ENCODE measurements around the gene PBRM1. TPM values are rescaled to one million over a fixed set of nuclear protein-coding genes. Genes with fewer than 3 reads are reported as not detected.
A peak's percentile ranks its signal among the peaks of the same experiment; 100 is the strongest.
"Not testable (repeated sequence)": the region's sequence is repeated elsewhere in the genome, so short reads cannot be mapped to it uniquely, and the experiment has no call there.

The PBRM1 gene
- total and polyA plus RNA-seq, 3 experiments from 2014 or later, result 78.6 to 83.6 (median 81.4) TPM

- H3K36me3 ChIP-seq (ENCODE audit: insufficient read depth, low read length), result no peaks in the 10 kb centered on the region
- ChIA-PET POLR2A (no interaction called here), CTCF (no interaction called here)
- H3K27me3 ChIP-seq (ENCODE audit: insufficient read depth, low read length, poor library complexity, severe bottlenecking), result no peaks in the 10 kb centered on the region
- Mint-ChIP-seq H3K4me1 (peaks cover 11 to 29% (median 16%) of the 10 kb centered on the region in 3 donors), H3K4me3 (peak overlapping the region in 1 of 7 donors; percentile 32), H3K27ac (peak overlapping the region in 3 of 8 donors; percentile 22 to 96 (median 89)), H3K9me3 (no peaks in the 10 kb centered on the region), H3K27me3 (peaks cover 0 to 4% of the 10 kb centered on the region in 2 donors), H3K36me3 (no peaks in the 10 kb centered on the region)
- no peak for DNase-seq
- no peak overlapping the region for H3K4me3 ChIP-seq (ENCODE audit: low read length)
- no peak overlapping the region for H3K27ac ChIP-seq (ENCODE audit: low read depth, low read length)
- no peaks in the 10 kb centered on the region for H3K9me3 ChIP-seq (ENCODE audit: low read length)
- H3K4me1 ChIP-seq (ENCODE audit: insufficient read depth, low read length), result peaks cover 5% of the 10 kb centered on the region
These were observed 154.5 kb downstream of the PBRM1 start for GRCh38 chr3:52530918-52531826.

- H3K27ac ChIP-seq (ENCODE audit: low read depth, low read length), result no peak overlapping the region
- Mint-ChIP-seq H3K4me3 (no peak overlapping the region), H3K27me3 (peaks cover 0 to 5% of the 10 kb centered on the region in 2 donors), H3K27ac (no peak overlapping the region), H3K9me3 (no peaks in the 10 kb centered on the region), H3K4me1 (peaks cover 6 to 15% (median 8%) of the 10 kb centered on the region in 3 donors), H3K36me3 (no peaks in the 10 kb centered on the region)
- ChIA-PET CTCF (no interaction called here), POLR2A (no interaction called here)
- no peak for DNase-seq
- no peaks in the 10 kb centered on the region for H3K36me3 ChIP-seq (ENCODE audit: insufficient read depth, low read length)
- no peaks in the 10 kb centered on the region for H3K4me1 ChIP-seq (ENCODE audit: insufficient read depth, low read length)
- no peaks in the 10 kb centered on the region for H3K9me3 ChIP-seq (ENCODE audit: low read length)
- no peak overlapping the region for H3K4me3 ChIP-seq (ENCODE audit: low read length)
- no peaks in the 10 kb centered on the region for H3K27me3 ChIP-seq (ENCODE audit: insufficient read depth, low read length, poor library complexity, severe bottlenecking)
These were observed 156.1 kb downstream of the PBRM1 start for GRCh38 chr3:52529376-52530333.

GRCh38 chr3:52528586-52529375, 156.9 kb downstream of the PBRM1 start:
- Mint-ChIP-seq H3K27ac (no peak overlapping the region), H3K27me3 (peaks cover 0 to 3% of the 10 kb centered on the region in 2 donors), H3K4me3 (no peak overlapping the region), H3K9me3 (no peaks in the 10 kb centered on the region), H3K36me3 (no peaks in the 10 kb centered on the region), H3K4me1 (peaks cover 6 to 10% (median 8%) of the 10 kb centered on the region in 3 donors)
- no peak overlapping the region for H3K27ac ChIP-seq (ENCODE audit: low read depth, low read length)
- no peaks in the 10 kb centered on the region for H3K4me1 ChIP-seq (ENCODE audit: insufficient read depth, low read length)
- DNase-seq, result no peak
- CTCF ChIA-PET, result no interaction called here
- H3K36me3 ChIP-seq (ENCODE audit: insufficient read depth, low read length), result no peaks in the 10 kb centered on the region
- H3K4me3 ChIP-seq (ENCODE audit: low read length), result no peak overlapping the region
- H3K27me3 ChIP-seq (ENCODE audit: insufficient read depth, low read length, poor library complexity, severe bottlenecking), result no peaks in the 10 kb centered on the region
- POLR2A ChIA-PET, result no interaction called here
- no peaks in the 10 kb centered on the region for H3K9me3 ChIP-seq (ENCODE audit: low read length)

GRCh38 chr3:52527732-52528585, 157.8 kb downstream of the PBRM1 start:
- Mint-ChIP-seq H3K9me3 (no peaks in the 10 kb centered on the region), H3K4me3 (no peak overlapping the region), H3K4me1 (peaks cover 6 to 10% (median 8%) of the 10 kb centered on the region in 3 donors), H3K27me3 (peaks cover 0 to 3% of the 10 kb centered on the region in 2 donors), H3K36me3 (no peaks in the 10 kb centered on the region), H3K27ac (peak overlapping the region in 1 of 8 donors; percentile 27)
- Histone ChIP-seq H3K27ac (ENCODE audit: low read depth, low read length) (no peak overlapping the region), H3K36me3 (ENCODE audit: insufficient read depth, low read length) (no peaks in the 10 kb centered on the region), H3K9me3 (ENCODE audit: low read length) (no peaks in the 10 kb centered on the region), H3K4me1 (ENCODE audit: insufficient read depth, low read length) (no peaks in the 10 kb centered on the region), H3K27me3 (ENCODE audit: insufficient read depth, low read length, poor library complexity, severe bottlenecking) (no peaks in the 10 kb centered on the region), H3K4me3 (ENCODE audit: low read length) (no peak overlapping the region)
- peak in 1 of 5 donors; percentile 31 for DNase-seq
- ChIA-PET POLR2A (interaction anchor here (0.5 kb wide), 1 partner anchor 8 kb away, joined by 3 read pairs; the partner anchor contains the start of gene UQCC5), CTCF (no interaction called here)

GRCh38 chr3:52527039-52527731, 158.5 kb downstream of the PBRM1 start:
- no peaks in the 10 kb centered on the region for H3K36me3 ChIP-seq (ENCODE audit: insufficient read depth, low read length)
- no peaks in the 10 kb centered on the region for H3K4me1 ChIP-seq (ENCODE audit: insufficient read depth, low read length)
- Mint-ChIP-seq H3K27me3 (peaks cover 0 to 3% of the 10 kb centered on the region in 2 donors), H3K4me3 (no peak overlapping the region), H3K9me3 (no peaks in the 10 kb centered on the region), H3K4me1 (peaks cover 2 to 4% (median 3%) of the 10 kb centered on the region in 3 donors), H3K36me3 (no peaks in the 10 kb centered on the region), H3K27ac (peak overlapping the region in 1 of 8 donors; percentile 27)
- H3K27ac ChIP-seq (ENCODE audit: low read depth, low read length), result no peak overlapping the region
- POLR2A ChIA-PET, result interaction anchor here (0.5 kb wide), 1 partner anchor 9 kb away, joined by 3 read pairs; the partner anchor contains the start of gene UQCC5
- no peaks in the 10 kb centered on the region for H3K27me3 ChIP-seq (ENCODE audit: insufficient read depth, low read length, poor library complexity, severe bottlenecking)
- no peaks in the 10 kb centered on the region for H3K9me3 ChIP-seq (ENCODE audit: low read length)
- CTCF ChIA-PET, result no interaction called here
- peak in 1 of 5 donors; percentile 33 for DNase-seq
- no peak overlapping the region for H3K4me3 ChIP-seq (ENCODE audit: low read length)

GRCh38 chr3:52526671-52527038, 159.1 kb downstream of the PBRM1 start:
- H3K27me3 Mint-ChIP-seq; H3K27me3 ChIP-seq (ENCODE audit: insufficient read depth, low read length, poor library complexity, severe bottlenecking); H3K4me3 Mint-ChIP-seq; H3K9me3 ChIP-seq (ENCODE audit: low read length); H3K4me1 Mint-ChIP-seq; H3K4me3 ChIP-seq (ENCODE audit: low read length); H3K36me3 Mint-ChIP-seq; POLR2A ChIA-PET; CTCF ChIA-PET; H3K4me1 ChIP-seq (ENCODE audit: insufficient read depth, low read length); H3K27ac ChIP-seq (ENCODE audit: low read depth, low read length); DNase-seq; H3K9me3 Mint-ChIP-seq; H3K36me3 ChIP-seq (ENCODE audit: insufficient read depth, low read length): not testable (repeated sequence)
- H3K27ac Mint-ChIP-seq, result peak overlapping the region in 1 of 8 donors; percentile 29

All from CD8-positive, alpha-beta memory T cell (primary cell).